Thyroid gland (tissue), 4 donors: Measurements from ENCODE around the gene ERG. TPM values are rescaled to one million over a fixed set of nuclear protein-coding genes. Genes with fewer than 3 reads are reported as not detected.

ENCODE experiments used
- DNase-seq, 2 donors: peaks; one replicate each; pipeline ENCODE4 v3.0.0-alpha.2; 2019
- H3K27ac ChIP-seq, 3 donors: fragments of 200-600 bp; sonication (generic); 1 replicate in 2 of 3; 2 replicates in 1 of 3; pipeline ENCODE4 v1.5.1; 2016 to 2019; ENCODE audit warnings: mild to moderate bottlenecking in 1 of 3, moderate library complexity in 1 of 3
- H3K27me3 ChIP-seq: fragments of 200-600 bp; sonication (generic); one replicate; pipeline ENCODE4 v1.5.1; 2019
- H3K36me3 ChIP-seq, 2 donors: fragments of 200-600 bp; sonication (generic); one replicate each; pipeline ENCODE4 v1.5.1; 2016 to 2019
- H3K4me1 ChIP-seq, 2 donors: fragments of 200-600 bp; sonication (generic); one replicate each; pipeline ENCODE4 v1.5.1; 2017 to 2019
- H3K4me3 ChIP-seq, 3 donors: fragments of 200-600 bp; sonication (generic); replicated peaks in 1 of 3; 1 replicate in 2 of 3; 2 replicates in 1 of 3; pipeline ENCODE4 v1.5.1; 2016; ENCODE audit warnings: mild to moderate bottlenecking in 1 of 3
- H3K9me3 ChIP-seq: fragments of 200-600 bp; sonication (generic); one replicate; pipeline ENCODE4 v1.5.1; 2017
- CTCF ChIP-seq, 6 experiments: fragments of 200-600 bp in 3 of 6; fragments of 450-650 bp in 3 of 6; sonication (generic) in 3 of 6; IDR thresholded peaks; one replicate each; pipeline ENCODE4 v1.5.1; 2016 to 2019; ENCODE audit warnings: antibody characterized with exemption in 6 of 6, mild to moderate bottlenecking in 2 of 6, inconsistent platforms in 1 of 6, moderate library complexity in 1 of 6
- POLR2A ChIP-seq, 2 donors: fragments of 450-650 bp; IDR thresholded peaks; one replicate each; pipeline ENCODE4 v1.6.1; 2017; ENCODE audit warnings: antibody characterized with exemption in 2 of 2, mild to moderate bottlenecking in 2 of 2, moderate library complexity in 1 of 2
- WGBS, 2 donors: methylation state at CpG; one replicate each; pipeline ENCODE4 v1.1.5; 2017; 5-methylcytosine and 5-hydroxymethylcytosine counted together
- intact Hi-C: fragments of 100-400 bp; cut with DNase I; formaldehyde crosslinking; loops from one replicate; pipeline ENCODE4 v1.15.1; 2023
- total RNA-seq, 4 donors: library from RNA; depleted of rRNA; stranded (reverse); fragments of >200 nt; gene quantifications; one replicate each; pipeline ENCODE4 v1.2.3, GENCODE V29; 2016

Gene ERG
- total RNA-seq, 4 donors from 2014 or later: 9.9 to 25.1 (median 18.2) TPM

GRCh38 chr21:38495242-38495641 lies 3.0 kb downstream of the ERG start:
- H3K27ac ChIP-seq: peak overlapping the region in 2 of 3 donors; percentile 37 to 85
- 67 to 77% methylated on average over 5 of the region's 5 CpGs for WGBS, 2 donors
- H3K36me3 ChIP-seq: no peaks in the 10 kb centered on the region
- no peaks in the 10 kb centered on the region for H3K27me3 ChIP-seq
- intact Hi-C loops: no loop called here
- DNase-seq: no peak
- TF ChIP-seq POLR2A (IDR thresholded peaks at IDR 0.05) (no peak), CTCF (IDR thresholded peaks at IDR 0.05) (no peak)
- H3K4me3 ChIP-seq: peak overlapping the region in 1 of 3 donors; percentile 15
- peaks cover 0 to 5% of the 10 kb centered on the region in 2 donors for H3K4me1 ChIP-seq
- no peaks in the 10 kb centered on the region for H3K9me3 ChIP-seq

- WGBS, 2 donors: 21 to 33% methylated on average over 6 of the region's 6 CpGs
- intact Hi-C loops: no loop called here
- H3K36me3 ChIP-seq: no peaks in the 10 kb centered on the region
- peaks cover 0 to 5% of the 10 kb centered on the region in 2 donors for H3K4me1 ChIP-seq
- DNase-seq: peak; percentile 36 to 51
- no peaks in the 10 kb centered on the region for H3K9me3 ChIP-seq
- H3K27me3 ChIP-seq: no peaks in the 10 kb centered on the region
- TF ChIP-seq POLR2A (IDR thresholded peaks at IDR 0.05): no peak
- TF ChIP-seq CTCF (IDR thresholded peaks at IDR 0.05): no peak
- H3K27ac ChIP-seq: peak overlapping the region in 1 of 3 donors; percentile 85
- H3K4me3 ChIP-seq: peak overlapping the region in 1 of 3 donors; percentile 15
Measured at GRCh38 chr21:38494703-38495102, 3.6 kb downstream of the ERG start.

GRCh38 chr21:38494251-38494642 lies 4.0 kb downstream of the ERG start:
- Histone ChIP-seq H3K27me3 (no peaks in the 10 kb centered on the region), H3K4me3 (no peak overlapping the region), H3K27ac (peak overlapping the region in 1 of 3 donors; percentile 85), H3K9me3 (no peaks in the 10 kb centered on the region), H3K4me1 (peaks cover 0 to 5% of the 10 kb centered on the region in 2 donors), H3K36me3 (no peaks in the 10 kb centered on the region)
- 74 to 83% methylated on average over 4 of the region's 4 CpGs for WGBS, 2 donors
- TF ChIP-seq POLR2A (IDR thresholded peaks at IDR 0.05) (no peak), CTCF (IDR thresholded peaks at IDR 0.05) (no peak)
- intact Hi-C loops: no loop called here
- DNase-seq: no peak

GRCh38 chr21:38493549-38494250 lies 4.6 kb downstream of the ERG start:
- no peak overlapping the region for H3K4me3 ChIP-seq
- 77 to 93% methylated on average over 18 of the region's 18 CpGs for WGBS, 2 donors
- DNase-seq: no peak

More at GRCh38 chr21:38493549-38494250, 4.6 kb downstream of the ERG start:
- peak overlapping the region in 2 of 3 donors; percentile 12 to 85 for H3K27ac ChIP-seq
- H3K9me3 ChIP-seq: no peaks in the 10 kb centered on the region
- intact Hi-C loops: no loop called here
- no peak for TF ChIP-seq CTCF (IDR thresholded peaks at IDR 0.05)
- no peak for TF ChIP-seq POLR2A (IDR thresholded peaks at IDR 0.05)
- no peaks in the 10 kb centered on the region for H3K27me3 ChIP-seq
- no peaks in the 10 kb centered on the region for H3K36me3 ChIP-seq
- peaks cover 0 to 5% of the 10 kb centered on the region in 2 donors for H3K4me1 ChIP-seq
